Stomach (tissue), 4 donors: ENCODE results near the gene ATP13A3.

Experiments
- CTCF ChIP-seq, 7 experiments: fragments of 450-650 bp in 4 of 7; fragments of 200-600 bp in 3 of 7; sonication (generic) in 3 of 7; IDR thresholded peaks; one replicate each; pipeline ENCODE4 v1.5.1; 2016 to 2019; ENCODE audit warnings: antibody characterized with exemption in 7 of 7, control low read depth in 2 of 7, mild to moderate bottlenecking in 1 of 7
- POLR2A ChIP-seq, 4 donors: fragments of 450-650 bp; IDR thresholded peaks; one replicate each; pipeline ENCODE4 v1.6.1; 2016; ENCODE audit warnings: antibody characterized with exemption in 4 of 4, control low read depth in 2 of 4, mild to moderate bottlenecking in 1 of 4, moderate library complexity in 1 of 4

DNA sequence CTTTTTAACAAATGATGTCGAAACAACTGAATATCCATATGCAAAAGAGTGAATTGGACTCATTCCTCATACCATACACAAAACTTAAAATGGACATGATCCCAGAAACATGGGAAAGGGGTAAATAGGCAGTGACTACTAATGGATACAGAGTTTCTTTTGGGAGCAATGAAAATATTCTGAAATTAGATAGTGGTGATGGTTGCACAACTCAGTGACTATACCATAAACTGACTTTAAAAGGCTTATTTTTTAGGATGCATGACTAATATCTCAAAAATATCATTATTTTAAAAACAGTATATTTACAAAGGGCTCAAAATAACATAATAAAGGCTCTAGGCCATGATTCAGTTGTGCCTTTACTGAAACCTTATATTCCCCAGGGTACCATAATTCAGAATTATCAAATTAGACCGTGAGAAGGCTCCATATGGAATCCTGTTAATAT, 16.3 kb upstream of the ATP13A3 start:
- TF ChIP-seq POLR2A (IDR thresholded peaks at IDR 0.05): no peak
- no peak for TF ChIP-seq CTCF (IDR thresholded peaks at IDR 0.05)
